Hepatocyte (in vitro differentiated cells): ENCODE measurements around the gene CFAP53.

ENCODE experiments used
- CTCF ChIP-seq: fragments of 200-600 bp; sonication (generic); IDR thresholded peaks from 2 replicates; pipeline ENCODE4 v1.5.1; 2016; ENCODE audit warnings: antibody characterized with exemption, mild to moderate bottlenecking; ENCODE audit not compliant: poor library complexity
- EZH2 ChIP-seq: fragments of 200-600 bp; sonication (generic); IDR thresholded peaks from 2 replicates; pipeline ENCODE4 v1.6.1; 2016; ENCODE audit warnings: antibody characterized with exemption, mild to moderate bottlenecking, borderline replicate concordance
- EZH2phosphoT487 ChIP-seq: fragments of 200-600 bp; sonication (generic); IDR thresholded peaks from one replicate; pipeline ENCODE4 v1.6.1; 2018; ENCODE audit warnings: antibody characterized with exemption, mild to moderate bottlenecking, low read depth, moderate library complexity; ENCODE audit not compliant: unreplicated experiment, severe bottlenecking

DNA sequence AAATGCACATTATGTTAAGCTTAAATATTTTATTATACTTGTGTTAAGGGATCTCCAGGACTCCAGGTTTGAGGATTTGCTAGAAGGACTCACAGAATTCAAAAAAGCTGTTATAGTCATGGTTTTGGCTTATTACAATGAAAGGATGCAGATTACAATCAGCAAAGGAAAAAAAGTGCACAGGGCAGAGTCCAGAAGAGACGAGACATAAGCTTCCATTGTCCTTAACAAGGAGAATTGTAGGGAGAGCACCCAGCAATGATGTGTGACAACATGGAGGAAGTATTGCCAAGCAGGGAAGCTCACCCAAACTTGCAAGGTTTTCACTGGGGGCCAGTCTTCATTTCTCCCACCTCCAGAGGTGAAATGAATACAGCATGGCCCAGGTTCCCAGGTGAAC, 58.6 kb downstream of the CFAP53 start:
- TF ChIP-seq CTCF (no peak), EZH2phosphoT487 (no peak), EZH2 (no peak)
